HepG2 (cell line): ENCODE data around the gene RAC3. TPM values are rescaled to one million over a fixed set of nuclear protein-coding genes. Genes with fewer than 3 reads are reported as not detected.

Experiments used
- DNMT1 ChIP-seq: sonication (generic); formaldehyde crosslinking; IDR thresholded peaks from 2 replicates; pipeline ENCODE4 v1.5.1; 2020; ENCODE audit warnings: mild to moderate bottlenecking, missing genetic modification reagents
- DNMT3B ChIP-seq: conservative IDR thresholded peaks from 2 replicates; pipeline ENCODE4 v1.6.1; 2016; ENCODE audit warnings: missing biosample characterization, control low read depth
- FOXC1 ChIP-seq: sonication (generic); formaldehyde crosslinking; IDR thresholded peaks from 2 replicates; pipeline ENCODE4 v1.8.0; 2022; ENCODE audit warnings: mild to moderate bottlenecking, missing genetic modification reagents, borderline replicate concordance
- FOXM1 ChIP-seq: sonication (generic); formaldehyde crosslinking; IDR thresholded peaks from 2 replicates; pipeline ENCODE4 v1.5.0; 2020; ENCODE audit warnings: missing genetic modification reagents
- LCORL ChIP-seq, 2 experiments: fragments of 450-650 bp in 1 of 2; sonication (generic) in 1 of 2; formaldehyde crosslinking in 1 of 2; IDR thresholded peaks; 2 replicates each; pipeline versions ENCODE4 v1.5.0 to v1.6.1; 2017 to 2020; ENCODE audit warnings: antibody characterized with exemption in 1 of 2, missing genetic modification reagents in 1 of 2
- MTA1 ChIP-seq: sonication (generic); formaldehyde crosslinking; IDR thresholded peaks from 2 replicates; pipeline ENCODE4 v1.4.0; 2020; ENCODE audit warnings: missing genetic modification reagents, mild to moderate bottlenecking, borderline replicate concordance
- NFATC3 ChIP-seq: sonication (generic); formaldehyde crosslinking; IDR thresholded peaks from 2 replicates; pipeline ENCODE4 v1.5.1; 2020; ENCODE audit warnings: mild to moderate bottlenecking, missing genetic modification reagents
- NFE2L1 ChIP-seq: sonication (generic); formaldehyde crosslinking; IDR thresholded peaks from 2 replicates; pipeline ENCODE4 v1.4.0; 2020; ENCODE audit warnings: missing genetic modification reagents, mild to moderate bottlenecking, borderline replicate concordance
- PCBP1 ChIP-seq: fragments of 200-400 bp; formaldehyde crosslinking; IDR thresholded peaks from 2 replicates; pipeline ENCODE4 v1.6.1; 2017; ENCODE audit warnings: mild to moderate bottlenecking, low read depth, low read length, borderline replicate concordance
- PHF5A ChIP-seq: IDR thresholded peaks from one replicate; pipeline ENCODE4 v1.6.1; 2018; ENCODE audit warnings: low read depth, missing genetic modification reagents; ENCODE audit not compliant: unreplicated experiment
- RFX3 ChIP-seq: IDR thresholded peaks from 2 replicates; pipeline ENCODE4 v1.6.1; 2016; ENCODE audit warnings: missing biosample characterization, missing genetic modification reagents
- SATB2 ChIP-seq: sonication (generic); formaldehyde crosslinking; IDR thresholded peaks from 2 replicates; pipeline ENCODE4 v1.5.0; 2020; ENCODE audit warnings: missing genetic modification reagents
- SOX13 ChIP-seq, 3 experiments: fragments of 450-650 bp in 1 of 3; sonication (generic) in 1 of 3; formaldehyde crosslinking in 1 of 3; IDR thresholded peaks in 2 of 3; conservative IDR thresholded peaks in 1 of 3; 2 replicates each; pipeline versions ENCODE4 v1.5.0 to v1.6.1; 2016 to 2020; ENCODE audit warnings: antibody characterized with exemption in 1 of 3, mild to moderate bottlenecking in 1 of 3, missing compliant biosample characterization in 1 of 3, missing genetic modification reagents in 1 of 3, moderate library complexity in 1 of 3
- ZBTB3 ChIP-seq: sonication (generic); formaldehyde crosslinking; IDR thresholded peaks from 2 replicates; pipeline ENCODE4 v1.4.0; 2020; ENCODE audit warnings: low read depth, mild to moderate bottlenecking, moderate library complexity, missing genetic modification reagents, borderline replicate concordance
- ZNF260 ChIP-seq: sonication (generic); formaldehyde crosslinking; IDR thresholded peaks from 2 replicates; pipeline ENCODE4 v1.4.0; 2020; ENCODE audit warnings: missing genetic modification reagents, low read depth, mild to moderate bottlenecking, borderline replicate concordance
- ZNF30 ChIP-seq: sonication (generic); formaldehyde crosslinking; IDR thresholded peaks from 2 replicates; pipeline ENCODE4 v1.5.0; 2020; ENCODE audit warnings: mild to moderate bottlenecking, missing genetic modification reagents
- ZNF335 ChIP-seq: sonication (generic); formaldehyde crosslinking; IDR thresholded peaks from 2 replicates; pipeline ENCODE4 v1.4.0; 2020; ENCODE audit warnings: missing genetic modification reagents
- ZNF703 ChIP-seq: sonication (generic); formaldehyde crosslinking; IDR thresholded peaks from 2 replicates; pipeline ENCODE4 v1.5.1; 2020; ENCODE audit warnings: missing genetic modification reagents, mild to moderate bottlenecking, moderate library complexity, borderline replicate concordance
- polyA plus RNA-seq, 8 experiments: library from polyadenylated mRNA; depleted of rRNA in 3 of 8; stranded (reverse) in 7 of 8; unstranded in 1 of 8; fragments of >200 nt; fragmentation: Illumina TruSeq in 4 of 8; extraction: Trizol in 4 of 8; gene quantifications; 2 replicates each; pipeline versions ENCODE4 v1.2.1 to v1.2.3, GENCODE V29; 2011 to 2016; ENCODE audit warnings: low read depth in 4 of 8, missing spikeins in 1 of 8, mixed read lengths in 1 of 8; ENCODE audit not compliant: insufficient read depth in 1 of 8
- total RNA-seq, 5 experiments: library from RNA; depleted of rRNA; stranded (reverse); fragments of >200 nt; fragmentation: Illumina TruSeq; extraction: Trizol; gene quantifications; 2 replicates each; pipeline ENCODE4 v1.2.3, GENCODE V29; 2016; ENCODE audit warnings: low read depth in 1 of 5
- TF ChIP-seq, protein P1 (sequence below): IDR thresholded peaks from 2 replicates; pipeline ENCODE4 v1.6.1; 2016; ENCODE audit warnings: missing genetic modification reagents, missing compliant biosample characterization
- TF ChIP-seq, protein P2 (sequence below): sonication (generic); formaldehyde crosslinking; conservative IDR thresholded peaks from 2 replicates; pipeline ENCODE4 v1.4.0; 2020; ENCODE audit warnings: missing genetic modification reagents
- TF ChIP-seq, protein P3 (sequence below): sonication (generic); formaldehyde crosslinking; IDR thresholded peaks from 2 replicates; pipeline ENCODE4 v1.4.0; 2020; ENCODE audit warnings: missing genetic modification reagents
- TF ChIP-seq, protein P4 (sequence below): sonication (generic); formaldehyde crosslinking; IDR thresholded peaks from 2 replicates; pipeline ENCODE4 v1.8.0; 2023; ENCODE audit warnings: mild to moderate bottlenecking, missing genetic modification reagents
- TF ChIP-seq, protein P5 (sequence below): sonication (generic); formaldehyde crosslinking; IDR thresholded peaks from 2 replicates; pipeline ENCODE4 v1.4.0; 2020; ENCODE audit warnings: missing genetic modification reagents, borderline replicate concordance

Gene RAC3
- total and polyA plus RNA-seq, 2 of the 13 experiments (the other 11 are each of a cell fraction or from before 2014, with no cell fraction given), result 10.5 to 21.3 TPM

DNA sequence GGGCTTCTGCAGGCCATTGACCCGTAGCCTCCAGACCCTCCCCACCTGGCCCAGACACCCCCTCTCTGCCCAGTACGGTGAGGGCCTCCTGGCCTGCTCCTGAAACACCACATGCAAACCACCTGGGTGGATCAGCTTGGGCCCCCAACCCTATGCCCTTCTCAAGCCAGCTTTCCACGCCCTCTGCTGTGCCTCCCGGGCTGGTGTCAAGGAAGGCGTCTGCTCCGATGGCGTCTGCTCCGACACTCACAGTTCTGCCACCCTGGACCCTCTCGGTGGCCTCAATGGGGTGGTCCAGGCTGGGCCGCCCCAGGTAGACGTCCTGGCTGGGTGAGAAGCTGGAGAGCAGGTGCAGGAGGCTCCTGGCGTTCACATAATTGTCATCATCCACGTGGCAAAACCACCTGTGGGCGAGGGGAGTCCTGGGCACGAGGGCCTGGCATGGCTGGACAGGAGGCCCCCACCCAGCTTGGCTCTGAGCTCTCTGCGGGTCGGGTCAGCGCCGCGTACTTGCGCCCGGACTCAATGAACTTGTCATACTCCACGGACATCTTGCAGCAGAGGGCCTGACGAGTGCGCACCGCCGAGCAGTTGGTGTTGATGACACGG is 18.8 kb downstream of the RAC3 start (continued):
- TF ChIP-seq SOX13 (IDR thresholded peaks at IDR 0.05) (no peak), SOX13 (CRISPR knock-in tag; conservative IDR thresholded peaks at IDR 0.05 in 1 of 2, IDR thresholded peaks at IDR 0.05 in 1 of 2) (no peak), NFE2L1 (CRISPR knock-in tag) (0 out of 2 replicates have a peak, but pooled peaks have one; percentile 38), PHF5A (CRISPR knock-in tag) (no peak), NFATC3 (CRISPR knock-in tag) (no peak), FOXM1 (CRISPR knock-in tag) (no peak), FOXC1 (0 out of 2 replicates have a peak, but pooled peaks have one; percentile 31), MTA1 (CRISPR knock-in tag) (no peak), ZBTB3 (CRISPR knock-in tag) (no peak), DNMT1 (CRISPR knock-in tag) (no peak), ZNF30 (CRISPR knock-in tag) (no peak), ZNF260 (CRISPR knock-in tag) (no peak), ZNF335 (CRISPR knock-in tag) (0 out of 2 replicates have a peak, but pooled peaks have one; percentile 8), SATB2 (no peak), RFX3 (CRISPR knock-in tag) (no peak), DNMT3B (CRISPR knock-in tag) (no peak), PCBP1 (no peak), LCORL (IDR thresholded peaks at IDR 0.05) (no peak), LCORL (CRISPR knock-in tag; IDR thresholded peaks at IDR 0.05) (no peak), ZNF703 (CRISPR knock-in tag) (no peak)
- TF ChIP-seq, protein P1, sequence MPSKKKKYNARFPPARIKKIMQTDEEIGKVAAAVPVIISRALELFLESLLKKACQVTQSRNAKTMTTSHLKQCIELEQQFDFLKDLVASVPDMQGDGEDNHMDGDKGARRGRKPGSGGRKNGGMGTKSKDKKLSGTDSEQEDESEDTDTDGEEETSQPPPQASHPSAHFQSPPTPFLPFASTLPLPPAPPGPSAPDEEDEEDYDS, result no peak
- TF ChIP-seq, protein P2, sequence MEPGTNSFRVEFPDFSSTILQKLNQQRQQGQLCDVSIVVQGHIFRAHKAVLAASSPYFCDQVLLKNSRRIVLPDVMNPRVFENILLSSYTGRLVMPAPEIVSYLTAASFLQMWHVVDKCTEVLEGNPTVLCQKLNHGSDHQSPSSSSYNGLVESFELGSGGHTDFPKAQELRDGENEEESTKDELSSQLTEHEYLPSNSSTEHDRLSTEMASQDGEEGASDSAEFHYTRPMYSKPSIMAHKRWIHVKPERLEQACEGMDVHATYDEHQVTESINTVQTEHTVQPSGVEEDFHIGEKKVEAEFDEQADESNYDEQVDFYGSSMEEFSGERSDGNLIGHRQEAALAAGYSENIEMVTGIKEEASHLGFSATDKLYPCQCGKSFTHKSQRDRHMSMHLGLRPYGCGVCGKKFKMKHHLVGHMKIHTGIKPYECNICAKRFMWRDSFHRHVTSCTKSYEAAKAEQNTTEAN (CRISPR knock-in tag), result no peak
- TF ChIP-seq, protein P3, sequence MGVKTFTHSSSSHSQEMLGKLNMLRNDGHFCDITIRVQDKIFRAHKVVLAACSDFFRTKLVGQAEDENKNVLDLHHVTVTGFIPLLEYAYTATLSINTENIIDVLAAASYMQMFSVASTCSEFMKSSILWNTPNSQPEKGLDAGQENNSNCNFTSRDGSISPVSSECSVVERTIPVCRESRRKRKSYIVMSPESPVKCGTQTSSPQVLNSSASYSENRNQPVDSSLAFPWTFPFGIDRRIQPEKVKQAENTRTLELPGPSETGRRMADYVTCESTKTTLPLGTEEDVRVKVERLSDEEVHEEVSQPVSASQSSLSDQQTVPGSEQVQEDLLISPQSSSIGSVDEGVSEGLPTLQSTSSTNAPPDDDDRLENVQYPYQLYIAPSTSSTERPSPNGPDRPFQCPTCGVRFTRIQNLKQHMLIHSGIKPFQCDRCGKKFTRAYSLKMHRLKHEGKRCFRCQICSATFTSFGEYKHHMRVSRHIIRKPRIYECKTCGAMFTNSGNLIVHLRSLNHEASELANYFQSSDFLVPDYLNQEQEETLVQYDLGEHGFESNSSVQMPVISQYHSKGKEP (CRISPR knock-in tag), result no peak
- TF ChIP-seq, protein P4, sequence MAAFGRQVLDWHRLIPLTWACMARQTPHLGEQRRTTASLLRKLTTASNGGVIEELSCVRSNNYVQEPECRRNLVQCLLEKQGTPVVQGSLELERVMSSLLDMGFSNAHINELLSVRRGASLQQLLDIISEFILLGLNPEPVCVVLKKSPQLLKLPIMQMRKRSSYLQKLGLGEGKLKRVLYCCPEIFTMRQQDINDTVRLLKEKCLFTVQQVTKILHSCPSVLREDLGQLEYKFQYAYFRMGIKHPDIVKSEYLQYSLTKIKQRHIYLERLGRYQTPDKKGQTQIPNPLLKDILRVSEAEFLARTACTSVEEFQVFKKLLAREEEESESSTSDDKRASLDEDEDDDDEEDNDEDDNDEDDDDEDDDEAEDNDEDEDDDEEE, result no peak
- TF ChIP-seq, protein P5, sequence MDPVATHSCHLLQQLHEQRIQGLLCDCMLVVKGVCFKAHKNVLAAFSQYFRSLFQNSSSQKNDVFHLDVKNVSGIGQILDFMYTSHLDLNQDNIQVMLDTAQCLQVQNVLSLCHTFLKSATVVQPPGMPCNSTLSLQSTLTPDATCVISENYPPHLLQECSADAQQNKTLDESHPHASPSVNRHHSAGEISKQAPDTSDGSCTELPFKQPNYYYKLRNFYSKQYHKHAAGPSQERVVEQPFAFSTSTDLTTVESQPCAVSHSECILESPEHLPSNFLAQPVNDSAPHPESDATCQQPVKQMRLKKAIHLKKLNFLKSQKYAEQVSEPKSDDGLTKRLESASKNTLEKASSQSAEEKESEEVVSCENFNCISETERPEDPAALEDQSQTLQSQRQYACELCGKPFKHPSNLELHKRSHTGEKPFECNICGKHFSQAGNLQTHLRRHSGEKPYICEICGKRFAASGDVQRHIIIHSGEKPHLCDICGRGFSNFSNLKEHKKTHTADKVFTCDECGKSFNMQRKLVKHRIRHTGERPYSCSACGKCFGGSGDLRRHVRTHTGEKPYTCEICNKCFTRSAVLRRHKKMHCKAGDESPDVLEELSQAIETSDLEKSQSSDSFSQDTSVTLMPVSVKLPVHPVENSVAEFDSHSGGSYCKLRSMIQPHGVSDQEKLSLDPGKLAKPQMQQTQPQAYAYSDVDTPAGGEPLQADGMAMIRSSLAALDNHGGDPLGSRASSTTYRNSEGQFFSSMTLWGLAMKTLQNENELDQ (CRISPR knock-in tag), result no peak
